T-cell (primary cell): Measurements from ENCODE around the gene POLR2J3. TPM values are rescaled to one million over a fixed set of nuclear protein-coding genes. Genes with fewer than 3 reads are reported as not detected.
"Not testable (repeated sequence)": the region's sequence is repeated elsewhere in the genome, so short reads cannot be mapped to it uniquely, and the experiment has no call there.

ENCODE experiments used
- ATAC-seq, 4 experiments: fragments of 200-7000 bp in 3 of 4; fragments of 150-1000 bp in 1 of 4; cut with Tn5 transposase; replicated peaks in 1 of 4; 1 replicate in 3 of 4; 2 replicates in 1 of 4; pipeline ENCODE4 v1.10.0; 2021; ENCODE audit warnings: moderate library complexity in 3 of 4, mild to moderate bottlenecking in 2 of 4, moderate number of reproducible peaks in 1 of 4
- CTCF ChIA-PET, 2 donors: fragments of 300-600 bp; sonication (Branson Sonifier 250); formaldehyde crosslinking; loops; one replicate each; lab custom pipeline; 2022; ENCODE audit warnings: antibody characterized with exemption in 2 of 2; lab: Charles Lee
- POLR2A ChIA-PET, 2 donors: fragments of 300-600 bp; sonication (Branson Sonifier 250); formaldehyde crosslinking; loops; one replicate each; lab custom pipeline; 2022; ENCODE audit warnings: antibody characterized with exemption in 2 of 2; lab: Charles Lee
- DNase-seq, 35 experiments: peaks; one replicate each; pipeline versions ENCODE4 v3.0.0 to v3.0.0-alpha.2; 2013 to 2023
- H3K27ac ChIP-seq: one replicate; pipeline ENCODE4 v1.5.1; 2013; ENCODE audit warnings: low read length
- H3K27me3 ChIP-seq, 2 experiments: replicated peaks in 1 of 2; 1 replicate in 1 of 2; 2 replicates in 1 of 2; pipeline versions ENCODE4 v1.6.1 to v1.7.0; 2013; ENCODE audit warnings: low read length in 1 of 2, mixed read lengths in 1 of 2; ENCODE audit not compliant: control insufficient read depth in 2 of 2, insufficient read depth in 2 of 2; ENCODE audit errors: extremely low read depth in 1 of 2
- H3K36me3 ChIP-seq, 2 donors: 1 replicate in 1 of 2; 2 replicates in 1 of 2; pipeline versions ENCODE4 v1.6.1 to v1.7.0; 2013; ENCODE audit warnings: low read length in 1 of 2; ENCODE audit not compliant: control insufficient read depth in 2 of 2, insufficient read depth in 1 of 2; ENCODE audit errors: extremely low read depth in 1 of 2
- H3K4me1 ChIP-seq, 2 experiments: 1 replicate in 1 of 2; 2 replicates in 1 of 2; pipeline versions ENCODE4 v1.6.1 to v1.7.0; 2013; ENCODE audit warnings: low read length in 2 of 2, mixed read lengths in 1 of 2; ENCODE audit not compliant: insufficient read depth in 2 of 2, control insufficient read depth in 1 of 2; ENCODE audit errors: extremely low read depth in 1 of 2
- H3K4me3 ChIP-seq, 2 donors: 1 replicate in 1 of 2; 2 replicates in 1 of 2; pipeline versions ENCODE4 v1.5.1 to v1.7.0; 2013; ENCODE audit warnings: mild to moderate bottlenecking in 2 of 2, low read length in 1 of 2, moderate library complexity in 1 of 2; ENCODE audit not compliant: control insufficient read depth in 1 of 2; ENCODE audit errors: extremely low read depth in 1 of 2
- H3K9me3 ChIP-seq: 2 replicates; pipeline ENCODE4 v1.7.0; 2013
- H3K27ac Mint-ChIP-seq, 2 donors: one replicate each; pipeline ENCODE4 v1.8.0; 2020 to 2021; ENCODE audit warnings: mild to moderate bottlenecking in 2 of 2, mixed read lengths in 2 of 2
- H3K27me3 Mint-ChIP-seq, 2 donors: one replicate each; pipeline ENCODE4 v1.8.0; 2021 to 2022; ENCODE audit warnings: mixed read lengths in 2 of 2
- H3K36me3 Mint-ChIP-seq: one replicate; pipeline ENCODE4 v1.8.0; 2021; ENCODE audit warnings: mixed read lengths
- H3K4me1 Mint-ChIP-seq, 3 donors: one replicate each; pipeline ENCODE4 v1.8.0; 2020 to 2022; ENCODE audit warnings: mixed read lengths in 3 of 3, mild to moderate bottlenecking in 1 of 3
- H3K4me3 Mint-ChIP-seq, 3 donors: one replicate each; pipeline ENCODE4 v1.8.0; 2020 to 2022; ENCODE audit warnings: mild to moderate bottlenecking in 3 of 3, mixed read lengths in 3 of 3, moderate library complexity in 3 of 3
- H3K9me3 Mint-ChIP-seq, 3 donors: one replicate each; pipeline ENCODE4 v1.8.0; 2020 to 2022; ENCODE audit warnings: mixed read lengths in 3 of 3
- WGBS: methylation state at CpG from one replicate; pipeline ENCODE4 v1.1.5; 2013; ENCODE audit warnings: missing lambda C conversion rate; ENCODE audit not compliant: insufficient coverage; 5-methylcytosine and 5-hydroxymethylcytosine counted together
- total RNA-seq, 35 experiments: library from RNA in 6 of 35; stranded (reverse) in 6 of 35; fragments of 120-200 nt in 1 of 35; gene quantifications; one replicate each; pipeline versions ENCODE4 v1.2.1 to v1.2.4 and lab custom pipeline; 2013 to 2026

POLR2J3 gene
- total RNA-seq, 5 donors from 2014 or later (not counting 1 experiment from before 2014, with no cell fraction given) = 71.3 to 228 (median 97.5) TPM

DNA sequence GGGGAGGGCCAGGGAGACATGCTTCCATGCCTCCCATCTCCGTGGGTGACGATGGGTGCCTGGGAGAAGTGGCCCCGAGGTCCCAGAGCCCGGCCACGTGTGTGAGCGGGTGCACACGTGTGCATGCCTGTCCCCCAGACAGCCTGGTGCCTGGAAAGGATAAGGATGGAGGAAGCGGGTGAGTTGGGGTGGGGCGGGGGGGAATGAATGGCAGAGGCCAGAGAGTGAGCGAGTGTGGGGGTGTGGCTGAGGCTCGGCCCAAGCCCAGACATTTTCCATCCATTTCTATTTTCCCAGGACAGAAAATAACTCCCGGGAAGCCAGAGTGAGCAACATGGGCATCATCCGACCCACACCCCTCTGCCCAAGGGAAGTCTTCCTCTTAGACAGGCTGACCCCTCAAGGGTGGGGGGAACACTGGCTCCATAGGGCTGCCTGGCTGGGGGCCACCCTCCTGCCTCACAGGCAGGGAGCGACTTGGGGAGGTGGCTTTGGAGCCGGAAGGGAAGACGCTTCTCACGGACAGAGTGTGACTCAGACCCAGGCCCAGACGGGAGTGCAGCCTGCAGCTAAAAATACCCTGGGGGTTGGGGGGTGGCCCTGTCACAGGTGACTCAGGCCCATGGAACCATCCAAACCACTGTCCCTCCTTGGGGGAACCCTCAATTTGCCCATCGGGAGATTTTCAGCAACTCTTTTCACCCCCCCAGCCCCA is 32.2 kb upstream of the POLR2J3 start:
- H3K27me3 Mint-ChIP-seq, H3K9me3 ChIP-seq, H3K4me3 Mint-ChIP-seq, H3K36me3 Mint-ChIP-seq, H3K27ac ChIP-seq, H3K4me1 ChIP-seq, ATAC-seq, H3K36me3 ChIP-seq, H3K27me3 ChIP-seq, DNase-seq, H3K4me3 ChIP-seq, H3K27ac Mint-ChIP-seq, H3K9me3 Mint-ChIP-seq, H3K4me1 Mint-ChIP-seq, CTCF ChIA-PET, POLR2A ChIA-PET: not testable (repeated sequence)
- WGBS = no CpG with 5 or more reads among the region's 19 CpGs

DNA sequence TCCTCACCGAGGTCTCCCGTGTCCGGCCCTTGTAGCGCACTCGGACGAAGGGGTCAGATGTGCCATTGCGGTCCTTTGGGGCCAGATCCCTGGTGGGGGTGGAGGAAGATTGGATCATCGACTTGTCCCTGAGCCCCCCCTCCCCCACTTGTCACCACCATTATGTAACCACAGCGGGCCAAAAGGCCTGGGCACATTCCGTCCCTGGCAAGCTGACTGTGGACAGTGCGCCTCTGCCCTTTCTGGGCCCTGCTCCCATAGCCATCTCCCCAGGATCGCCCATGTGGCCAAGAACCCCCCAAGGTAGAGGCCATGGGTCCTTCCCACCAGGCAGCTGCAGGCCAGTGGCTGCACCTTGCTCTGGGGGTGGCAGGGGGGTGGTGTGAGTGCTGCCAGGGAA is 29.9 kb upstream of the POLR2J3 start:
- ATAC-seq, CTCF ChIA-PET, H3K4me3 ChIP-seq, H3K27me3 ChIP-seq, H3K9me3 Mint-ChIP-seq, POLR2A ChIA-PET, H3K27ac Mint-ChIP-seq, H3K36me3 Mint-ChIP-seq, H3K4me1 Mint-ChIP-seq, H3K36me3 ChIP-seq, DNase-seq, H3K4me3 Mint-ChIP-seq, H3K27me3 Mint-ChIP-seq, H3K27ac ChIP-seq, H3K9me3 ChIP-seq, H3K4me1 ChIP-seq: not testable (repeated sequence)
- WGBS = no CpG with 5 or more reads among the region's 12 CpGs

DNA sequence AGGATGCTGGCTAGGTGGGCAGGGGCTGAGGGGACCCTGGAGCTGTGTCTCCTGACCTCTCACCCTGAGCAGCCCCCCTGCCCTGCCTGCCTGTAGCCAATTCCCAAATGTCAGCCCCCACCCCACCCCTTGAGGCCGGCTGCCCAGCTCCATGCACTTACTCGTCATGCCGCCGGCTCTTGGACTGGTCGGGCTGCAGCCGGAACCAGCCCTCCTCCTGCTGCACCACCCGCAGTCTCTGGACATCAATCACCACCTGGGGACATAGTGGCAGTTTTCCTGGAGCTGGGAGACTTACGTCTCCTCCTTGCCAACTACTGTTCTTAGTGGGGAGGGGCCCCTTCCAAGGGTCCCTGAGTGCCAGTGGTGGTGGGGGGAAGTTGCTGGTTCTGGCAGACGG is 27.3 kb upstream of the POLR2J3 start:
- H3K4me1 ChIP-seq, H3K4me3 Mint-ChIP-seq, H3K36me3 Mint-ChIP-seq, H3K4me1 Mint-ChIP-seq, H3K36me3 ChIP-seq, H3K27ac ChIP-seq, H3K9me3 Mint-ChIP-seq, H3K4me3 ChIP-seq, ATAC-seq, POLR2A ChIA-PET, H3K27me3 Mint-ChIP-seq, H3K27me3 ChIP-seq, CTCF ChIA-PET, H3K27ac Mint-ChIP-seq, H3K9me3 ChIP-seq, DNase-seq: not testable (repeated sequence)
- no CpG with 5 or more reads among the region's 9 CpGs for WGBS

DNA sequence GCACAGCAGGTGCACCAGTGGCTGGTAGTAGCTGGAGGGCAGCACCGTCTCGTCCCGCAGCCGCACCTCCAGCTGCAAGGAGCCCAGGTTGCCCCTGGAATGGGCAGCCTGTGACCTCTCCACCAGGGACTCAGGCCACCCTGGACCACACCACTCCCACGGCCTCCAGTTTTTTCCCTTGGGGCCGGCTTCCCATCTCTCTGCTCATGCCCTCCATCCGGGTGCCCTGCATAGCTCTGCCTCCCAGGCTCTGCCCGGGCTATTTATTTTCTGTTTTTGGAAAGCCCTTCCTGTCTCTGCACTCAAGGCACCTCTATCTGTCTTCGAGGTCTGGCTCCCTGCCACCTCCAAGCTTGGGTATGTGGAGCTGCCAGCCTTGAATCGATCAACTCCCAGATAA is 23.7 kb upstream of the POLR2J3 start:
- WGBS = 91% methylated on average over 2 of the region's 10 CpGs
- H3K36me3 Mint-ChIP-seq, H3K4me1 ChIP-seq, POLR2A ChIA-PET, H3K9me3 ChIP-seq, H3K4me1 Mint-ChIP-seq, CTCF ChIA-PET, H3K27me3 Mint-ChIP-seq, H3K36me3 ChIP-seq, H3K4me3 Mint-ChIP-seq, H3K27me3 ChIP-seq, H3K27ac ChIP-seq, ATAC-seq, H3K27ac Mint-ChIP-seq, H3K4me3 ChIP-seq, DNase-seq, H3K9me3 Mint-ChIP-seq: not testable (repeated sequence)

DNA sequence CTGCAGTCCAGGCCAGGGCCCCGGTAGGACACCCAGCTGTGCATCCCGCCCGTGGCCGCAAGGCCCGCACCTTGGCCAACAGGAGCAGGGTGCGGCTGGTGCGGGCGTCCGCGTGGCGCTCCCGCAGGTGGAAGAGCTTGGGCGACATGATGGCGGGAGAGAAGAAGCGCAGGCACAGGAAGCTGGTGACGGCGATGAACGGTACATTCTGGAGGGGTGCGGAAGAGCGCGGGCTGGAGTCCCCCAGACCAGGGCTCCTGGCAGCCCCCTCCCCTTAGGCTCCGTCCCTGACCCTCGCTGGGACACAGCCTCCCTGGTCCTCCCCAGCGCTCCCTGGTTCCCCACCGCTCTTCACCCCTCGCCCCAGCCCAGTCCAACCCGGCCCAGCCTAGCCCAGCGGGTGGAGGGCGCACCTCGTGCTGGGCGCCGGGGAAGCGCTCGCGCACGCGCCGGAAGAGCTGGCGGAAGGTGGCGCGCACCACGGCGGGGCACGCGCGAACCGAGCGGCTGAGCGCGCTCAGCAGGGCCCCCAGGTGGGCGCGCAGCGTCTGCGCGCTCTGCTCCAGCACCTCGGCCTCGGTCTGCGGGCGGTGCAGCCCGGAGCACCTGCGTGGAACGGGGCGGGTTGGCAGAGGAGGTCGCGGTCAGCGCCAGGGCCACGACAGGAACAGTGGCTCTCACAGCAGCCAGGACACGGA is 21.4 kb upstream of the POLR2J3 start:
- H3K27me3 ChIP-seq, H3K27me3 Mint-ChIP-seq, H3K27ac ChIP-seq, H3K9me3 ChIP-seq, H3K9me3 Mint-ChIP-seq, CTCF ChIA-PET, H3K4me3 ChIP-seq, POLR2A ChIA-PET, H3K4me1 ChIP-seq, H3K4me3 Mint-ChIP-seq, H3K27ac Mint-ChIP-seq, H3K36me3 ChIP-seq, DNase-seq, H3K4me1 Mint-ChIP-seq, H3K36me3 Mint-ChIP-seq: not testable (repeated sequence)
- no CpG with 5 or more reads among the region's 68 CpGs for WGBS
- peak; percentile 69 to 79 (median 77) for ATAC-seq

DNA sequence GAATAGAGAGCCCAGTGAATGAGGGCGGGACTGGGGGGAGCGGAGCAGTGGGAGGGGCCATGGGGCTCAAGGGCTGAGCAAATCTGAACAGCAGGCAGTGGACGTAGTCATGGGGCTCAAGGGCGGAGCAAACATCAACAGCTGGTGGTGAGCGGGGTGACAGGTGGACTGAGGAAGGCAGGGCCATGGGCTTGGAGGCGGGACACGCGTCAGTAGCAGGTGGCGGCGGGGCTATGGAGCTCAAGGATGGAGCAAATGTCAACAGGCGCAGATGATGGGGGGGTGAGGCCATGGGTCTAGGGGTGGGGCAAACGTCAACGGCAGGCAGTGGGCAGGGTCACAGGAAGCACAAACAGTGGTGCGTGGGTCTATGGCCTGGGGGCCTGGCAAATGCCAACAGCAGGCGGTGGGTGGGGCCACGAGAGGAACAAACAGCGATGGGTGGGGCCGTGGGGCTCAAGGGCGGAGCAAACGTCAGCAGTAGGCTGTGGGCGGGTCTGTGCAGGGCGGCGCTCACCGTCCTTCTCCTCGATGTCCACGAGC is 20.2 kb upstream of the POLR2J3 start:
- WGBS = no CpG with 5 or more reads among the region's 26 CpGs
- H3K27ac Mint-ChIP-seq, H3K4me1 Mint-ChIP-seq, H3K4me1 ChIP-seq, H3K27me3 ChIP-seq, H3K27ac ChIP-seq, H3K9me3 Mint-ChIP-seq, POLR2A ChIA-PET, H3K27me3 Mint-ChIP-seq, H3K36me3 ChIP-seq, CTCF ChIA-PET, H3K9me3 ChIP-seq, H3K4me3 Mint-ChIP-seq, H3K36me3 Mint-ChIP-seq, H3K4me3 ChIP-seq: not testable (repeated sequence)
- ATAC-seq (peak; percentile 58 to 65 (median 60)), DNase-seq (peak in 34 of 35 experiments; percentile 21 to 83 (median 54))
